GM12891 (cell line): ENCODE measurements around the gene SEC31B.

ENCODE experiments used
- POLR2A ChIP-seq: IDR thresholded peaks from 2 replicates; pipeline ENCODE4 v1.6.1; 2011; ENCODE audit warnings: low read depth, low read length, control low read depth
- POLR2AphosphoS5 ChIP-seq: IDR thresholded peaks from 2 replicates; pipeline ENCODE4 v1.6.1; 2011; ENCODE audit warnings: low read depth, low read length, control low read depth

- TF ChIP-seq POLR2A: no peak
- no peak for TF ChIP-seq POLR2AphosphoS5
Measured at GRCh38 chr10:100485801-100486495, 33.7 kb downstream of the SEC31B start.
